Measurements from ENCODE around the gene MS4A10. TPM values are rescaled to one million over a fixed set of nuclear protein-coding genes. Genes with fewer than 3 reads are reported as not detected.

Gene MS4A10
- total RNA-seq, 1 donor from 2014 or later = not detected

GRCh38 chr11:60765355-60765754 is 19.8 kb upstream of the MS4A10 start:
- DNase-seq (ENCODE audit: low spot score) = no peak

GRCh38 chr11:60766547-60766946 is 18.6 kb upstream of the MS4A10 start:
- DNase-seq (ENCODE audit: low spot score) = no peak

GRCh38 chr11:60767388-60767811 is 17.7 kb upstream of the MS4A10 start:
- DNase-seq (ENCODE audit: low spot score) = peak; percentile 87

GRCh38 chr11:60768202-60768601 is 16.9 kb upstream of the MS4A10 start:
- peak; percentile 76 for DNase-seq (ENCODE audit: low spot score)

GRCh38 chr11:60769273-60769672 is 15.9 kb upstream of the MS4A10 start:
- DNase-seq (ENCODE audit: low spot score) = peak; percentile 67

GRCh38 chr11:60769811-60770210 is 15.3 kb upstream of the MS4A10 start:
- DNase-seq (ENCODE audit: low spot score) = peak; percentile 30

GRCh38 chr11:60771146-60771545 is 14.0 kb upstream of the MS4A10 start:
- no peak for DNase-seq (ENCODE audit: low spot score)

- DNase-seq (ENCODE audit: low spot score) = no peak
Measured at GRCh38 chr11:60771879-60772525, 13.1 kb upstream of the MS4A10 start.

- no peak for DNase-seq (ENCODE audit: low spot score)
Measured at GRCh38 chr11:60772666-60773065, 12.5 kb upstream of the MS4A10 start.

- DNase-seq (ENCODE audit: low spot score) = no peak
Measured at GRCh38 chr11:60774726-60775125, 10.4 kb upstream of the MS4A10 start.

GRCh38 chr11:60775420-60775961 is 9.6 kb upstream of the MS4A10 start:
- no peak for DNase-seq (ENCODE audit: low spot score)

GRCh38 chr11:60776167-60776566 is 9.0 kb upstream of the MS4A10 start:
- no peak for DNase-seq (ENCODE audit: low spot score)

- DNase-seq (ENCODE audit: low spot score) = no peak
Measured at GRCh38 chr11:60777106-60777505, 8.0 kb upstream of the MS4A10 start.

- DNase-seq (ENCODE audit: low spot score) = peak; percentile 73
Measured at GRCh38 chr11:60777572-60777971, 7.6 kb upstream of the MS4A10 start.

- DNase-seq (ENCODE audit: low spot score) = peak; percentile 57
Measured at GRCh38 chr11:60780065-60780464, 5.1 kb upstream of the MS4A10 start.

GRCh38 chr11:60780774-60781173 is 4.4 kb upstream of the MS4A10 start:
- DNase-seq (ENCODE audit: low spot score) = no peak

- peak; percentile 83 for DNase-seq (ENCODE audit: low spot score)
Measured at GRCh38 chr11:60781286-60781980, 3.7 kb upstream of the MS4A10 start.

- peak; percentile 51 for DNase-seq (ENCODE audit: low spot score)
Measured at GRCh38 chr11:60781981-60782316, 3.2 kb upstream of the MS4A10 start.

GRCh38 chr11:60782393-60783140 is 2.6 kb upstream of the MS4A10 start:
- DNase-seq (ENCODE audit: low spot score) = peak; percentile 73

- DNase-seq (ENCODE audit: low spot score) = peak; percentile 77
Measured at GRCh38 chr11:60783141-60783484, 2.0 kb upstream of the MS4A10 start.

GRCh38 chr11:60783911-60784310 is 1.2 kb upstream of the MS4A10 start:
- DNase-seq (ENCODE audit: low spot score) = no peak

GRCh38 chr11:60785806-60786361 is 751 bp downstream of the MS4A10 start:
- DNase-seq (ENCODE audit: low spot score) = no peak

Measured in mesenteric fat pad (tissue), 1 donor.